MG63 (cell line): Measurements from ENCODE around the gene ATXN7L3. TPM values are rescaled to one million over a fixed set of nuclear protein-coding genes. Genes with fewer than 3 reads are reported as not detected.
A peak's percentile ranks its signal among the peaks of the same experiment; 100 is the strongest.

Experiments used
- DNase-seq: peaks from one replicate; pipeline ENCODE4 v3.0.0-alpha.2; 2020
- H3K27me3 ChIP-seq: fragments of 250-450 bp; sonication (Bioruptor Pico); 2 replicates; pipeline ENCODE4 v1.5.1; 2020; ENCODE audit warnings: mild to moderate bottlenecking, moderate library complexity
- H3K36me3 ChIP-seq: fragments of 250-450 bp; sonication (Bioruptor Pico); 2 replicates; pipeline ENCODE4 v1.5.1; 2020; ENCODE audit warnings: mild to moderate bottlenecking, moderate library complexity
- H3K4me3 ChIP-seq: fragments of 250-450 bp; sonication (Bioruptor Pico); 2 replicates; pipeline ENCODE4 v1.5.1; 2020; ENCODE audit warnings: mild to moderate bottlenecking, moderate library complexity
- H3K9me3 ChIP-seq: fragments of 250-450 bp; sonication (Bioruptor Pico); 2 replicates; pipeline ENCODE4 v1.5.1; 2020; ENCODE audit warnings: mild to moderate bottlenecking, moderate library complexity
- total RNA-seq: library from RNA; depleted of rRNA; stranded (reverse); fragments of >200 nt; shearing (Covaris generic); gene quantifications from 2 replicates; pipeline ENCODE4 v1.2.3, GENCODE V29; 2014; ENCODE audit warnings: low replicate concordance

ATXN7L3 gene
- total RNA-seq, 1 experiment from 2014 or later, result 37.0 TPM

DNA sequence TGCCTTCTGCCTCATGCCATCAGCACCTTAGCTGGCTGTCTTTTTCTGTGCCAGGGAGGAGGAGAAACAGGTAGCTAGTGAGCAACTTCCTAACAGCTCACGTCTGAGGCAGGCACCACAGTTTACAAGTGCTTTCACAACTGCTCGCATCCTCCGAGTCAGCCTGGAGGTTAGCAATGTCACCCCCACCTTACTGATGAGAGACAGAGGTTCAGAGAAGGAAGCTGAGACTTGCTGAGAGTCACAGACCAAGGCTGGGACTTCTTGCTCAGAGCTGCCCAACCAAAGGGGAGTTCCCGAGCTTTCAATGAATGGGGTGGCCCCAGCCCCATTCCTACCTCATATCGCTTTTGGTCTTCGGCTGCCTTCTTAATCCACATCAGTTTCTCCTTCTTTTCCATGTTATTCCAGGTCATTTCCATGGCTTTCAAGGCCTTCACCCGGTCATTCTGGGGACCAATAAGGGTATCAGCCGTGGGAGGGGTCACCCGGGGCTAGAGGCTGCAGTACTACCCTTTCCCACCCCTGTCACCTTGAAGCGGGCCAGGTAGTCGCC, 10.2 kb upstream of the ATXN7L3 start:
- Histone ChIP-seq H3K36me3 (peaks cover 71% of the 10 kb centered on the region), H3K9me3 (no peaks in the 10 kb centered on the region), H3K4me3 (no peak overlapping the region), H3K27me3 (no peaks in the 10 kb centered on the region)
- no peak for DNase-seq

DNA sequence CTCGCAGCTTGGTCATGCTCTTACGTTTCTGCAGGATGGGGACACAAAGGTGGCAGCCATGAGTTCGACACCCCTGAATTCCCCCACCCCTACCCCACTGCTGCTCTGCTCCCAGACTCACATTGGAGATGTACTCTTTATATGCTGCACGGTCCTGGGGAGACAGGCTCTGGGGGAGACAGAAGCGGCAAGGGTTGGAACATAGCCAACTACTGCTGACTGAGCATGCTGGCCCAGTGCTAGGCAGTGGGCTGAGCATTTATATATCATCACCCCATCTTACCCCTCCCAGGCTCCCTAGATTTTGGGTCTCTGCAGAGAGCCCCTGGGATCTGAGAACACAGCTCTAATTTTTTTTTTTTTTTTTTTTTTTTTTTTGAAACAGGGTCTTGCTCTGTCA, 8.1 kb upstream of the ATXN7L3 start:
- no peak for DNase-seq
- Histone ChIP-seq H3K27me3 (no peaks in the 10 kb centered on the region), H3K4me3 (no peak overlapping the region), H3K36me3 (peaks cover 50% of the 10 kb centered on the region), H3K9me3 (no peaks in the 10 kb centered on the region)

DNA sequence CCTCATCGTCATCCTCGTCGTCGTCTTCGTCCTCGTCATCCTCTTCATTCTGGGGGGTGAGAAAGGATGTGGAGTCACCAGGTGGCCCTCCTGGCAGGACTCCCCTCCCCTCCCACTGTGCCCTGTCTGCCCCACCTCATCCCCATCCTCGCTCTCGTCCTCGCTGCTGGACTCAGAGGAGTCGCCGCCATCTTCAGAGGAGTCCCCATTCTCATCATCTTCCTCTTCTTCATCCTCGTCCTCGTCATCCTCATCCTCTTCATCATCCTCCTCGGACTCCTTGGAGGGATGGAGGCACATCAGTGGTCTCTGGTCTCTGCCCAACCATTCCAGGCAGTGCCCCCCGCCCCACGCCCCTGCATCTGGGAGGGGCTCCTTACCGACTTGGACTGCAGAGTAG, 7.6 kb upstream of the ATXN7L3 start:
- peaks cover 47% of the 10 kb centered on the region for H3K36me3 ChIP-seq
- H3K27me3 ChIP-seq, result no peaks in the 10 kb centered on the region
- H3K4me3 ChIP-seq, result no peak overlapping the region
- no peak for DNase-seq
- no peaks in the 10 kb centered on the region for H3K9me3 ChIP-seq

DNA sequence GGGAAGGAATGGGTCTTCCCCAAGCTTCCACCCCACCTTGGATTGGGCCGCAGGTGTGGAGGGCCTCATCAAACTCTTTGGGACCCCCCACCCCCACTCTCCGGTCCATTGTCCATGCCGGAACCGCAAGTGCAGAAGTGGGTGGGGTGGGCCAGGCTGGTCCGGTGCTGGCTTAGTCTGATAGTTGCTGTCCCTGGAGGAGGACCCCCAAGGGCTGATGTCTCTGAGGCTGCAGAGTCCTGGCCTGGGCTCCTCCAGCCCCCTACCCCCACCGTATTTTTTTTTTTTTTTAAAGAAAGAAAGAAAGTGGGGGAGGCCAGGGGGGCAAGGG, 7.1 kb upstream of the ATXN7L3 start:
- Histone ChIP-seq H3K36me3 (peaks cover 45% of the 10 kb centered on the region), H3K27me3 (no peaks in the 10 kb centered on the region), H3K4me3 (no peak overlapping the region), H3K9me3 (no peaks in the 10 kb centered on the region)
- DNase-seq, result no peak

DNA sequence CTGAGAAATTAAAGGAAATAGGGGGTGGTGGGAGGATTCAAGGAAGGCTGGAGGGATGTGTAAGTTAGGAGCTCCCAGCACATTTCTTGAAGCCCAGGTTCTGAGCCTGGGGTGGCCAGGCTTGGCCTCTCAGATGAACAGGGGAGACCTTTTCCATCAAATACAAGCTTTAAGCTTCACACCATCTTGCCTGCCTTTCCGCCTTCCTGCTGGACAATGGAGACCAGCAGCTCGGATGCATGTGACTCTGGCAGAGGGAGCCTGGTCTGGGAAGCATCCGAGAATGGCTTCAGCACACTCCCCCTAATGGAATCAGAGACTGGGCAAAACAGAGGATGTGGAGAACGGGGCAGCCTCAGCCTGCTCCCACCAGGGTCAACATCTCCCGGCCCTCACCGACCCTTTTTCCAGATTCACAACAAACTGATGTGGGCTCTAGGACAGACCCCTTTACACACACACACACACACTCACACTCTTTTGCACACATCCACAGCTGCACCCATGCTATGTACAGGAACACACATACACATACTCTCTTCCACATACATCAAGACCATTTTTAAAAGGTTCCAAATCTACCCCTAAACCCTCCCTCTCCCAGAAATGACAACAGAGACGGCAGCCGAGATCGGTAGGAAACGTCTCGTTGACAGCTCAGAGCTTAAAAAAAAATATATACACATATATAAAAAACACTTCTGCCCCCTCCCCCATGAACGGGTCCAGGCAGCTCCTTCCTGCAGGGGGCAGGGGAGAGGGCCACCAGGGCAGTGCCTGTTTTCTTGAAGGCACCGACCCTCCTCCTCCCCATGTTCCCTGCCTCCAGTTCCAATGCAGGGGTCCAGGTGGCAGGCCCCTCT, 6.5 kb upstream of the ATXN7L3 start:
- H3K9me3 ChIP-seq, result no peaks in the 10 kb centered on the region
- H3K27me3 ChIP-seq, result no peaks in the 10 kb centered on the region
- no peak for DNase-seq
- peaks cover 39% of the 10 kb centered on the region for H3K36me3 ChIP-seq
- H3K4me3 ChIP-seq, result no peak overlapping the region

DNA sequence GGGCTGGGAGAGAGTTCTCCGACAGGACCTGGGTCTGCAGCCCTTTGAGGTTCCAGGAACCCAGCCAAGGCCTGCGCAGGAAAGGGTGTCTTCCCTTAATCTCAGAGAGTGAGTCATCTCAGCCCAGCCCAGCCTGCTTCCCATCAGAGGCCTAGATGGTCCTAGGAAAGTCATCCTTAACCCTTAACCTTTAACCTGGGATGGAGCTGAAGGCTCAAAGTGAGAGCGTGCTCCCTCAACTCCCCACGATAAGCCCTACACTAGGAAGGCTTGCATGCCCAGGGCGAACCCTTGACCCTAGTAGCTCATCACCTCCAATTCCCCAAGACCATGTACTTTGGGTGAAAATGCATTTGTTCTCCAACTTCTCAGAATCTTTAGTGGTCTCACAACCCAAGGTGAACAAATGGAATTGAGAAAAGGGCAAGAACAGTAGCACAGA, 4.8 kb upstream of the ATXN7L3 start:
- Histone ChIP-seq H3K9me3 (no peaks in the 10 kb centered on the region), H3K27me3 (no peaks in the 10 kb centered on the region), H3K4me3 (no peak overlapping the region), H3K36me3 (peaks cover 25% of the 10 kb centered on the region)
- peak; percentile 86 for DNase-seq

DNA sequence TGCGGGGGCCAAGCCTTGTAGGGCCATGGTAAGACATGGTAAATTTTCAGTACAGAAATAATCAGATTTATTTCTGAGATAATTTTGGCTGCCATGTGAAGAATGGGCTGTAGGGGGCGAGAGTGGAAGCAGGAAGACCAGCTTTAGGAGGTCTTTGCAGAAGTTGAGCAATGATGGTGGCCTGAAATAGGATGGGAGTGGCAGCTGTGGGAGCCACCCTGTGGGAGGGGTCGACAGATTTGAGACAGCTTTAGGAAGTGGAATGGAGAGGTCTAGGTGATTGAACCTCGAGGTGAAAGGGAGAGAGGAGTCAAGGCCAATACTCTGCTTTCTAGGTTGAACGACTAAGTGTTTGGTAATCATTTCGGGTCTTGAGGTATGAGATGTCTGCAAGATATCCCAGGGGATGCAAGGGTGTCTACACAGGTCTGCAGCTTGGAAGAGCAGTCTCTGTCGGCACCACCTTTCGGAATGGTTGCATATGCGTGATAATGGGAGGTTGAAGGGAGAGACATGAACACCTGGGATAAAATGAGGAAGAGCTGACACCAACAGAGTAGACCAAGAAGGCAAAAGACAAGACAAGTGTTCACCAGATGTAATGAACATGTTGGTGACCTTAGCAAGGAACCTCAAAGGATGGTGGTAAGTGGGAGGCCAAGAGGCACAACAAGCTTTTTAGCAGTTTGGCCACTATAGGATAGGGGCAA, 4.2 kb upstream of the ATXN7L3 start:
- Histone ChIP-seq H3K4me3 (no peak overlapping the region), H3K36me3 (peaks cover 20% of the 10 kb centered on the region), H3K27me3 (no peaks in the 10 kb centered on the region), H3K9me3 (no peaks in the 10 kb centered on the region)
- DNase-seq, result peak; percentile 41

DNA sequence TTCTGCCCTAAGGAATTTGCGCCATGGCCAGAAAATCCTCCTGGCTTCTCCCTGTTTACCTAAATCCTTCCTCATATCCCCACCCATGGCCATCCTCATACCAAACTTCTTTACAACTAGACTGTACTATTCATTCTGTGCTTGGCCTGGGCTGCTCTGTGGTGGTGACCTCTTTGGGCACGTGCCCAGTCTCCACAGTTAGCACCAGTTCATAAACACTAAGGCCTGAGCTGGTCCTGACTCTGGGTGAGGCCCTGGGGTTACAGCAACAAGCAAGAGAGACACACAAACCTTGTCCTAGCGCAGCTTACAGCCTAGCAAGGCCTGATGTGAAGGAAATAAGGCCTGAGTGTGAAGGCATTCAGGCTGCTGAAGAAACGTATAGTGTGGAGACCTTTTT, 3.1 kb upstream of the ATXN7L3 start:
- peaks cover 14% of the 10 kb centered on the region for H3K36me3 ChIP-seq
- no peak overlapping the region for H3K4me3 ChIP-seq
- no peaks in the 10 kb centered on the region for H3K9me3 ChIP-seq
- H3K27me3 ChIP-seq, result no peaks in the 10 kb centered on the region
- peak; percentile 70 for DNase-seq

DNA sequence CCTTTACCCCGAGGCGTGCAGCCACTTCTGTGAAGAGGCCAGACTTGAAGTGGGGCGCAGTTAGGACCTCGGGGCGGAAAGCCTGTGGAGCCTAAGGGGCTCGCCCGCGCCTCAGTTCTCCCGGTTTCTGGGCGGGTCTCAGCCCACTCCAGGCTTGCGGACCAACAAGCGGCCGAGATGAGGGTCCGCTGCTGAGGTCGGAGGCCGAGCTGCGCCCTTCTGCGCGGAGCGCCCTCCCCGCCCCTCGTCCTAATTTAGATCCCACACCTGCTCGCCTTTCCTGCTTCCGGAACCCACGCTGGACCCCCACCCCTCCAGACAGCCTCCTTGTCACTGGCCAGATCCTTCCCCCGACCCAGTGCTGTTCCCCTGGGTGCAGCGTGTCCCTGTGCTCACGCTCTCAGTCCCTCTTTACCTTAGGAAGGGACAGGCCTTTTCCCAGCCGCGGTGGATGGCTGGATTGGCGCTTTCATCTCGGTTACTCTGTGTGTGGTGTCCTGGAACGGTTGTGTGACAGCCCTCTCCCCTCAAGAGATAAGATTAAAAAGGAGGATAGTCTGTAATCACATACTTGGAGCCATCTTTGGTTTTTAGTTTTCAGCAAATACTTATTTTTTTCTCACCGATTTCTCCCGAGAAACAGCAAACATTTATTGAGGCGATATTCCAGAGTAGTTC, 933 bp upstream of the ATXN7L3 start:
- Histone ChIP-seq H3K36me3 (peaks cover 22% of the 10 kb centered on the region), H3K27me3 (no peaks in the 10 kb centered on the region), H3K9me3 (no peaks in the 10 kb centered on the region), H3K4me3 (peak overlapping the region; percentile 70)
- DNase-seq, result no peak

DNA sequence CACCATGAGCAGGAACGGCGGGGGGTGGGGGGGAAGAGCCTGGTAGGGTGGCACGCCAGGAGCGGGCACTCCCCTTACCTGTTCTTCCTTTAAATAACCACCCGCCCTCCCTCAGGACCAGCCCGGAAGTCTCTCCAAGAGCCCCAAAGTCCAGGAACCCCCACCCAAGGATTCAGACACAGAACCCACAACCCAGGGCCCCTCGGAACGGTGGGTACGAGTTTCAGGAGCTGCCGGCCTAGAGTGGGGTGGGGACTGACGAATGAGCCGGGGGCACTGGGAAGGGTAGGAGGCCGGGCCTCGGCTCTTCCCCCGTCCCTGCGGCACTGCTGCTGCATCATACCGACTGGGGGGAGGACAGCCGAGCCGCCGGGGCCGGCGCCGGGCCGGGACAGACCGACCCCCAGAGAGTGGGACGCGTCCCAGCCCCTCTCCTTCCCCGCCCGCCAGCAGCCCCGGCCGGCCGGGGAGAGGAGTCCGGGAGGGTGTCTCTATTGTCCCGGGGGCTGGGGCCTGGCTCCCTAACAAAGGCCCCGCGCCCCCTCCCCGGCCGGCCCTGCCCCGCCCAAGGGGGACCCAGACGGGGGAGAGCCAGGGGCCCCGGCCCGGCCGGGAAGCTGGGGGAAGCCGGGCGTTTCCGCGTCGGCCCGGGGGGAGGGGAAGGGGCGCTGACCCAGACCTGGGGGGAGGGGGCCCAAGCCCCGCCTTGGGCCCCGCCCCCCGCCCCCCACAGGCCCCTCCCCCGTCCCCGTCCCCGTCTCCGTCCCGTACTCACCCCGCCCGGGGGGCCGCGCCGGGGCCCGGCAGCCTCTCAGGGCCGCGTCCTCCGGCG, 747 bp downstream of the ATXN7L3 start:
- peak; percentile 66 for DNase-seq
- Histone ChIP-seq H3K4me3 (peak overlapping the region; percentile 70), H3K9me3 (no peaks in the 10 kb centered on the region), H3K27me3 (no peaks in the 10 kb centered on the region), H3K36me3 (peaks cover 39% of the 10 kb centered on the region)

DNA sequence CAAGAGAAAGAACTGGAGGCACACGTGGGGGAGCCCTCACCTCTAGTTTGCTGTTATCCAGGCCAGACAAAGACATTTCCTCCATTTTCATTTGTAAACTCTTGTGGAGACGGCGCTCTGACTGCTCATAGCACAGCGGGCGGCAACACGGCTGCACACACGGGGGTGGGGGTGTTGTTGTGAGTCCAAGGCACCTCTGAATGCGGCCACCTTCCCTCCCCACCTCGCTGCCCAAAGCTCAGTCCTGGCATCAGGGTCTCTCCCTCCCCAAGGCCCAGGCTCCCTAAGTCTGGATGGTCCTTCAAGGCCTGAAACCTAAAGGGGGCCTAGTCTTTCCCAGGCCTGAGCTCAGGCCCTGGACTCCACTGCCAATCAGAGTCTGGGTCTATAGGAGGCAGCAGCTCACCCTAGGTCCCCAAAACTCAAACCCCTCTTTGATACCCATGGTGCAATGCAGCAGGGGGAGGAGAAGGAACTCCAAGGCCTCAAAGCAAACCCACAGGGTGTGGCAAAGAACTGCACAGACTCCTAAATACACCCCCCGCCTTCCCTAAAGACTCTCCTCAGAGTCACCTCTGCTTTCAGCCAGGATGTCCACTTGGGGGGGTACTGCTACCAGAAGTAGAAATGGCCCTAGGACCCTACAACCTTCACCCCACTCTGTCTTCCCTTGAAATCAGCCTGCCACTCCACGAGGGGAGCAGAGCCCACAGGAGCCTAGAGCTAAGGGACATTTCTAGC, 1.5 kb downstream of the ATXN7L3 start:
- Histone ChIP-seq H3K4me3 (peak overlapping the region; percentile 70), H3K27me3 (no peaks in the 10 kb centered on the region), H3K36me3 (peaks cover 46% of the 10 kb centered on the region), H3K9me3 (no peaks in the 10 kb centered on the region)
- peak; percentile 58 for DNase-seq

DNA sequence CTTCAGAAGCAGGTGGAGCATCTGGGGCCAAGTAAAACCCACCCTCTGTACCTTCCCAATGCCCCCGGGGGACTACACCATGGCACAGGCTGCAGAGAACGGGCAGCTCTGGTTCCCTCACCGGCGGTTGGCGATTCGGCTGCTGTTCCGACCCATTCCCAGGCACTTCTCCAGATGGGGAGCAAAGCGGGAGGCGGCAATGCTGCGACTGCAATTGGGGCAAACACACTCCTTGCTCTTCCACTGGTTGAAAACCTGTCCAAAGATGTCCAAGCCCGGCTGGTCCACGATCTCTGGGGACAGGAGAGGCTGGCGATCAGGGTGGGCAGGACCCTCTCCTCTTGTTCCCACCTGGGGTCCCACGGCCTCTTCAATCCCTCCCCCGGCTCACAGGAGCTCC, 2.6 kb downstream of the ATXN7L3 start:
- no peaks in the 10 kb centered on the region for H3K27me3 ChIP-seq
- H3K4me3 ChIP-seq, result no peak overlapping the region
- peaks cover 52% of the 10 kb centered on the region for H3K36me3 ChIP-seq
- no peaks in the 10 kb centered on the region for H3K9me3 ChIP-seq
- DNase-seq, result no peak

DNA sequence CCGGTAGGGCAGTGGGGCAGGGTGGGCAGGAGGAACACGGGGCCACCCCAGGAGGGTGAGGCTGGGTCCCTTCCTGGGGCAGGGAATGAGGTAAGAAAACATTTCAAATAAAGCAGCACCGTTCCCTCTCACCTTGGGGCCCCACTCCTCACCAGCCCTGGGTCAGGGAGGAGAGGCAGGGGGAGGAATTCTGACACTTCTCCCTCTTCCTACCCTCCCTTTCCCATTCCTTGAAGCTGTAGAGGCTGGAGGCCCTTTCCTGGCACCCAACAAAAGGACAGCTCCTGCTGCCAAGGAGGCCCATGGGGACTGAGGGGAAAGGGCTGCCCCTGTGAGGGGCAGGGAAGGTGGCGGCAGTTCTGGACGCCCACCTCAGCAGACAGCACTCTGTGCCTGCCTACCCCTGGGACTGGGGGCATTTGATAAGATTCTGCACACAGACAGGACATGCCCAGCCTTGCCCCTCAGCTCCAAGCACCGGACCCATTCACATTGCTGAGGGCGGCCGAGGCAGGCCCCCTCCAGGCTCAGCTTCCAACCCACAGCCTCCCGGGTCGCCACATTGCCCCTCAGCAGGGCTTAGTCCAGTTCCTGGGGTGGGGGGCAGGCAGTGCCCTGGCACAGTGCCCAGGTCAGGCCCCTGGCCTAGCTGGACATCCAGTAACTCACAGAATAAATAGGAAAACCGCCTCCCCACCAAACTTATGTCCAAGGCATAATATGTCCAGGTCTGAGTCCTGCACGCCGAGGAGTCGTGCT, 6.2 kb downstream of the ATXN7L3 start:
- Histone ChIP-seq H3K27me3 (no peaks in the 10 kb centered on the region), H3K9me3 (no peaks in the 10 kb centered on the region), H3K36me3 (peaks cover 72% of the 10 kb centered on the region), H3K4me3 (no peak overlapping the region)
- no peak for DNase-seq

DNA sequence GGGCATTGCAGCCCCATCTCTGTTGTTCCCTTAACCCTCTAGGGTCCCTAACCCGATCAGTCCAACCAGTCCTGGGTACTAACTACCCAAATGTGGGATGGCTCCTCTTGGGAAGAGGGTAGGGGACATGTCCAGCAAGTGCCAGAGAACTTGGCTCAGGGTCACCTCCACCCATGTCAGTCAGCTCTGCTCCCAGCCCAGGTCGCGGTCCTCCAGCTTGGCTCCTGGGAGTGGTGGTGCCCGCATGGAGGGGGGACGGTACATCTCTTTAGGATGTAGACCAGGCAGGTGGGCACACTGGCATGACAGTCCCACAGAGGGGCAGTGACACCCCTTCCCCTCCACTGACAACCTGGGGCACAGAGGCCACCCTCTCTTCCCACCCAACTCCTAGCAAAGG, 6.9 kb downstream of the ATXN7L3 start:
- Histone ChIP-seq H3K36me3 (peaks cover 69% of the 10 kb centered on the region), H3K4me3 (no peak overlapping the region), H3K27me3 (no peaks in the 10 kb centered on the region), H3K9me3 (no peaks in the 10 kb centered on the region)
- no peak for DNase-seq

DNA sequence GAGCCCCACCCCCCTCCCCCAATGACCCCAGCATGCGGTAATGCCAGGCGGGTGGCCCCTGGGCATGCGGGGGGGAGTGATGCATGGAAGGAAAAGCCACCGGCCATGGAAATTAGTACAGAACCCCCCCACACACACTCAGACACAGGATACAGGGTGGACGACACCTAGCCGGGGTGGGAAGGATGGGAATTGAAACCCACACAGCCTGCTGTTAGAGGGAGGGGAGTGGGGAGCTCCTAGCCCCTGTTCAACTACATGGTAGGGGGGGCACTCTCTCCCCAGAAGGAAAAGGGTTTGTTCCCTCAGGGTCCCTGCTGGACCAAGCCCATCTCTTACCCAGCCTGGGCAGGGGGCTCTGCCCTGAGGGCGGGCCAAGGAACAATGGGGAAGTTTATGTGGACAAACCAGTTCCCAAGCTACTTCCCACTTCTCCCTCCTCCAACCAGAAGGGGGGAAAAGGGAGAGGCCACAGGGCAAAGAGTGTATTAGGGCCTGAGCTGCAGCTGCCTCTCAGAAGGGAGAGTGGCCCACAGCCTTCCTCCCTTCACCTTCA, 7.7 kb downstream of the ATXN7L3 start:
- Histone ChIP-seq H3K4me3 (no peak overlapping the region), H3K36me3 (peaks cover 62% of the 10 kb centered on the region)

More for the DNA sequence above, 7.7 kb downstream of the ATXN7L3 start:
- no peaks in the 10 kb centered on the region for H3K9me3 ChIP-seq
- DNase-seq, result no peak
- no peaks in the 10 kb centered on the region for H3K27me3 ChIP-seq
